HG03095 (cell line): ENCODE data around the gene APOBEC3F.

ENCODE experiments used
- ATAC-seq: cut with Tn5 transposase; IDR thresholded peaks from one replicate; pipeline ENCODE4 v1.9.1; 2021; ENCODE audit warnings: moderate library complexity; ENCODE audit not compliant: unreplicated experiment

Gene APOBEC3F

GRCh38 chr22:39090426-39091064 is 49.9 kb downstream of the APOBEC3F start:
- no peak for ATAC-seq

- ATAC-seq = no peak
These were observed 50.7 kb downstream of the APOBEC3F start for GRCh38 chr22:39091126-39092081.

- no peak for ATAC-seq
These were observed 51.6 kb downstream of the APOBEC3F start for GRCh38 chr22:39092111-39092862.

- ATAC-seq = no peak
These were observed 54.2 kb downstream of the APOBEC3F start for GRCh38 chr22:39094717-39095389.

GRCh38 chr22:39095971-39096370 is 55.3 kb downstream of the APOBEC3F start:
- ATAC-seq = no peak

- ATAC-seq = no peak
These were observed 56.7 kb downstream of the APOBEC3F start, which contains the start of gene APOBEC3H for GRCh38 chr22:39097098-39098020. TSS of gene APOBEC3H (plus strand) at chr22:39097244. CDS start at chr22:39100279, 3,035 bp downstream.

GRCh38 chr22:39098026-39098425 is 57.4 kb downstream of the APOBEC3F start:
- no peak for ATAC-seq

GRCh38 chr22:39098576-39098975 is 57.9 kb downstream of the APOBEC3F start:
- no peak for ATAC-seq

- ATAC-seq = no peak
These were observed 60.6 kb downstream of the APOBEC3F start for GRCh38 chr22:39101226-39101625.

- ATAC-seq = no peak
These were observed 62.8 kb downstream of the APOBEC3F start for GRCh38 chr22:39103431-39103830.
